ENCODE data around the gene CD300C. TPM values are rescaled to one million over a fixed set of nuclear protein-coding genes. Genes with fewer than 3 reads are reported as not detected.

Gene CD300C
- total and polyA plus RNA-seq, 10 of the 15 experiments (the other 5 are each of a cell fraction or from before 2014, with no cell fraction given), result 0.12 to 0.38 (median 0.23) TPM; not detected in 3

DNA sequence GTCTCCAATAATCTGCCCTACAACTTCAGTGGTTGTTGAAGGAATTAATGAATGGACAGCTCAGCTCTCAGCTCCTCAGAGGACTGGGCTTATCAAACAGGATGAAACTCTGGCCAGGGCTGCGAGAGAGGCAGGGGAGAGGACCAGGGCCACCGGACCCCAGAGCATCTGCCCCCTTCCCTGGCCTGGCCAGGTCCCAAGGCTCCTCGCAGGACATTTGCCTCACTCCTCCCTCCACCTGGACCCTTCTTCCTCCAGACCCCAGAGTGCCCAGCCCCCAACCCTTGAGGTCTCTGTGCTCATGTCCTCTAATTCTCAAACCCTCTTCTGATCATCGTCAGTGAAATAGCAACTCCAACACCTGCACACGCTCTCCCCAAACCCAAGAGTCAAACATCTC, 3.7 kb downstream of the CD300C start:
- ChIA-PET POLR2A (no interaction called here), SMC1A (ENCODE audit: uncharacterized antibody, unreplicated experiment) (no interaction called here)
- 50% methylated on average over 5 of the region's 5 CpGs for WGBS (ENCODE audit: insufficient coverage, insufficient replicate concordance, low lambda C conversion rate, missing lambda C conversion rate)

More for the DNA sequence above, 3.7 kb downstream of the CD300C start:
- Histone ChIP-seq H2AFZ (ENCODE audit: control insufficient read depth, low read depth, low read length) (no peak overlapping the region), H3K79me2 (ENCODE audit: control insufficient read depth, insufficient read depth, low read length) (no peaks in the 10 kb centered on the region), H3K9me3 (replicated peaks; ENCODE audit: control insufficient read depth, insufficient read depth, low read length) (no peaks in the 10 kb centered on the region), H3K9ac (ENCODE audit: control insufficient read depth, insufficient read depth, low read length) (no peak overlapping the region), H3K27ac (ENCODE audit: control insufficient read depth, insufficient read depth) (no peak overlapping the region), H3K36me3 (ENCODE audit: control insufficient read depth in 2 of 2, insufficient read depth in 2 of 2, low read length in 1 of 2) (no peaks in the 10 kb centered on the region), H3K27me3 (replicated peaks in 1 of 2; ENCODE audit: control insufficient read depth in 2 of 2, insufficient read depth in 2 of 2, low read length in 1 of 2) (peaks cover 0 to 2% of the 10 kb centered on the region in 2 experiments; a peak in 2 of 4 replicates), H3K4me2 (ENCODE audit: control insufficient read depth, insufficient read depth) (no peak overlapping the region), H4K20me1 (ENCODE audit: control insufficient read depth, insufficient read depth) (no peaks in the 10 kb centered on the region), H3K4me1 (ENCODE audit: control insufficient read depth, insufficient read depth, low read length) (no peaks in the 10 kb centered on the region), H3K4me3 (no peak overlapping the region)
- no TSS peak for BruUV-seq (replicated peaks)
- in situ Hi-C loops (cut with MboI), result no loop called here
- DNase-seq (ENCODE audit: low read depth, low spot score), result no peak
- ChIA-PET CTCF (no interaction called here), RAD21 (ENCODE audit: unreplicated experiment) (no interaction called here)
- no peak for ATAC-seq
- intact Hi-C loops (cut with micrococcal nuclease; ENCODE audit: unreplicated experiment), result no loop called here
- TF ChIP-seq, protein P1, sequence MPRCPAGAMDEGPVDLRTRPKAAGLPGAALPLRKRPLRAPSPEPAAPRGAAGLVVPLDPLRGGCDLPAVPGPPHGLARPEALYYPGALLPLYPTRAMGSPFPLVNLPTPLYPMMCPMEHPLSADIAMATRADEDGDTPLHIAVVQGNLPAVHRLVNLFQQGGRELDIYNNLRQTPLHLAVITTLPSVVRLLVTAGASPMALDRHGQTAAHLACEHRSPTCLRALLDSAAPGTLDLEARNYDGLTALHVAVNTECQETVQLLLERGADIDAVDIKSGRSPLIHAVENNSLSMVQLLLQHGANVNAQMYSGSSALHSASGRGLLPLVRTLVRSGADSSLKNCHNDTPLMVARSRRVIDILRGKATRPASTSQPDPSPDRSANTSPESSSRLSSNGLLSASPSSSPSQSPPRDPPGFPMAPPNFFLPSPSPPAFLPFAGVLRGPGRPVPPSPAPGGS (IDR thresholded peaks at IDR 0.05; ENCODE audit: borderline replicate concordance, insufficient read depth, low read depth, low read length, poor library complexity, severe bottlenecking), result no peak
- TF ChIP-seq LARP7 (IDR thresholded peaks at IDR 0.05) (no peak), MYC (IDR thresholded peaks at IDR 0.05; ENCODE audit: insufficient read depth, insufficient read length, insufficient replicate concordance, low read length, severe bottlenecking) (no peak), HDAC2 (IDR thresholded peaks at IDR 0.05) (no peak), BMI1 (IDR thresholded peaks at IDR 0.05; ENCODE audit: borderline replicate concordance) (no peak), RAD51 (IDR thresholded peaks at IDR 0.05) (no peak), SMARCA5 (IDR thresholded peaks at IDR 0.05) (no peak), BHLHE40 (IDR thresholded peaks at IDR 0.05; ENCODE audit: borderline replicate concordance in 1 of 2, low read depth in 2 of 2, low read length in 1 of 2) (no peak), JUND (IDR thresholded peaks at IDR 0.05; ENCODE audit: low read depth, low read length) (no peak), DPF2 (IDR thresholded peaks at IDR 0.05) (no peak), CREM (IDR thresholded peaks at IDR 0.05; ENCODE audit: low read depth) (no peak), EED (IDR thresholded peaks at IDR 0.05; ENCODE audit: low read depth) (no peak), POLR2AphosphoS5 (IDR thresholded peaks at IDR 0.05; ENCODE audit: low read length) (no peak), POLR2AphosphoS2 (IDR thresholded peaks at IDR 0.05; ENCODE audit: low read depth, low read length) (no peak), EGR1 (IDR thresholded peaks at IDR 0.05; ENCODE audit: borderline replicate concordance in 1 of 2, low read depth in 2 of 2, low read length in 2 of 2) (no peak)
- TF ChIP-seq, protein P2, sequence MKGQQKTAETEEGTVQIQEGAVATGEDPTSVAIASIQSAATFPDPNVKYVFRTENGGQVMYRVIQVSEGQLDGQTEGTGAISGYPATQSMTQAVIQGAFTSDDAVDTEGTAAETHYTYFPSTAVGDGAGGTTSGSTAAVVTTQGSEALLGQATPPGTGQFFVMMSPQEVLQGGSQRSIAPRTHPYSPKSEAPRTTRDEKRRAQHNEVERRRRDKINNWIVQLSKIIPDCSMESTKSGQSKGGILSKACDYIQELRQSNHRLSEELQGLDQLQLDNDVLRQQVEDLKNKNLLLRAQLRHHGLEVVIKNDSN (IDR thresholded peaks at IDR 0.05; ENCODE audit: borderline replicate concordance, extremely low read length, insufficient read depth, low read depth, low read length), result no peak
- TF ChIP-seq, protein P3, sequence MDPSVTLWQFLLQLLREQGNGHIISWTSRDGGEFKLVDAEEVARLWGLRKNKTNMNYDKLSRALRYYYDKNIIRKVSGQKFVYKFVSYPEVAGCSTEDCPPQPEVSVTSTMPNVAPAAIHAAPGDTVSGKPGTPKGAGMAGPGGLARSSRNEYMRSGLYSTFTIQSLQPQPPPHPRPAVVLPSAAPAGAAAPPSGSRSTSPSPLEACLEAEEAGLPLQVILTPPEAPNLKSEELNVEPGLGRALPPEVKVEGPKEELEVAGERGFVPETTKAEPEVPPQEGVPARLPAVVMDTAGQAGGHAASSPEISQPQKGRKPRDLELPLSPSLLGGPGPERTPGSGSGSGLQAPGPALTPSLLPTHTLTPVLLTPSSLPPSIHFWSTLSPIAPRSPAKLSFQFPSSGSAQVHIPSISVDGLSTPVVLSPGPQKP (IDR thresholded peaks at IDR 0.05; ENCODE audit: low read depth, low read length), result no peak
- TF ChIP-seq, protein P4, sequence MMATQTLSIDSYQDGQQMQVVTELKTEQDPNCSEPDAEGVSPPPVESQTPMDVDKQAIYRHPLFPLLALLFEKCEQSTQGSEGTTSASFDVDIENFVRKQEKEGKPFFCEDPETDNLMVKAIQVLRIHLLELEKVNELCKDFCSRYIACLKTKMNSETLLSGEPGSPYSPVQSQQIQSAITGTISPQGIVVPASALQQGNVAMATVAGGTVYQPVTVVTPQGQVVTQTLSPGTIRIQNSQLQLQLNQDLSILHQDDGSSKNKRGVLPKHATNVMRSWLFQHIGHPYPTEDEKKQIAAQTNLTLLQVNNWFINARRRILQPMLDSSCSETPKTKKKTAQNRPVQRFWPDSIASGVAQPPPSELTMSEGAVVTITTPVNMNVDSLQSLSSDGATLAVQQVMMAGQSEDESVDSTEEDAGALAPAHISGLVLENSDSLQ (IDR thresholded peaks at IDR 0.05), result no peak
- no peak for FAIRE-seq

Measured in GM12878 (cell line).